GM19455 (cell line): ENCODE data around the gene CALM1.

Source experiments
- ATAC-seq: cut with Tn5 transposase; IDR thresholded peaks from one replicate; pipeline ENCODE4 v1.9.1; 2021; ENCODE audit not compliant: unreplicated experiment

Gene CALM1

DNA sequence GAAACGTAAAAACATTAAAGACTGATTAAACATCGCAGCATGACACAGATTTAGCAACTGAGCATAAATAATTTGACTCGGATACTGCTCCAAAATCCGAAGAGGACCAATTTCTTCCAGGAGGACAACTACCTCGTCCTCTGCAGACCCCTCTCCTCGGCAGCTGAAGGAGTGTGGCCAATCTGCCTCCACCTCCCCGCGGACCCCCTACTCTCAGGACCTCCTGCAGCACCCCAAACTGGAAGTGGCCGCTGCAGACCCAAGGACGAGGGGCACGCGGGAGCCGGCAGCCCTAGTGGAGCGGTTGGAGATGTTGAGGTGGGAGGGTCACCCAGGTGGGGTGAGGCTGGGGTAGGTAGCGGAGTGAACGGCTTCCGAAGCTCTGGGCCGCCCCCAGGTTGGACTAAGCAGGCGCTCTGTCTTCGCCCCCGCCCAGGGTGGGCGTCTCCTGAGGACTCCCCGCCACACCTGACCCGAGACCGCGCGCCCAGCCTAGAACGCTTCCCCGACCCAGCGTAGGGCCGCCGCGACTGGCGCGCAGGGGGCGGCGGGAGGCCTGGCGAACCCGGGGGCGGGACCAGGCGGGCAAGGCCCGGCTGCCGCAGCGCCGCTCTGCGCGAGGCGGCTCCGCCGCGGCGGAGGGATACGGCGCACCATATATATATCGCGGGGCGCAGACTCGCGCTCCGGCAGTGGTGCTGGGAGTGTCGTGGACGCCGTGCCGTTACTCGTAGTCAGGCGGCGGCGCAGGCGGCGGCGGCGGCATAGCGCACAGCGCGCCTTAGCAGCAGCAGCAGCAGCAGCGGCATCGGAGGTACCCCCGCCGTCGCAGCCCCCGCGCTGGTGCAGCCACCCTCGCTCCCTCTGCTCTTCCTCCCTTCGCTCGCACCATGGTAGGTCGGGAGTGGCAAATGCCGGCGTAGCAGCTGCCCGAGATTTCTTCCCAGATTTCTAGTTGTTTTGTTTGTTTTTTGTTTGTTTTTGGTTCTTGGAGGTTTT, at the start of gene CALM1:
CALM1 (plus strand) TSS at position 689 of the 999 bp plus-strand sequence; CDS start at position 891, 202 bp downstream.
- ATAC-seq: peak; percentile 69

DNA sequence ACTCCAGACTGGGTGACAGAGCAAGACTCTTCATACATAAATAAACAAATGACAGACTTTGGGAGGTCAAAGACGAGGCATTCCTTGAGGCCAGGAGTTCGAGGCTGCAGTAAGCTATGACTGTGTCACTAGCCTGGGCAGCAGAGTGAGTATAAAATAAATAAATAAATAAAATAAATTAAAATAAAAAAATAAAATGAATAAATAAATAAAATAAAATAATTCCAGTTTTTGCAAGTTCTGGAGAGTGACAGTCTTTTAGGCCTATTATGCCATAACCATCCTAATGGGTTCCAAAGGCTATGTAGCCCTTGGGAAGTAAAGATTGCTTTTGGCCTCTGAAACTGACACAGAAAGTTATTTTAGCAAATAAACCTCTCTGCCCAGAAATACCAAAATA, 48.6 kb upstream of the CALM1 start:
- ATAC-seq: no peak

DNA sequence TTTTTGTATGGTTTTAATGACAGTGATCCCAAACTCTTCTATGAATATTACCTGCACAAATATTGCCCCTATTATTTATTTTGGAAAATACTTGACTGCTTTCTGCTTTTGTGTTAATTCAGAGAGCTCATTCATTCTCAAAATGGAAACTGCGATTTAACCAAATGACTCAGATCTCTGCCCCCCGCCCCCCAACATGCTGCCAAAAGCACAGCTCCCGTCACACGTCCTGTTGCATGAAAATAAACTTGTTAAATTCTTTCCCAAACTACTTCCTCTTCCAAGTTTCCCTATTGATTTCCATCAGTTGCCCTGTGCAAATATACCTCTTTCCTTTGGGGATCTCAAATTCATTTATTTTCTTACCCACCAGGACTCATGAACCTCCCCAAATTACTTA, 47.1 kb upstream of the CALM1 start:
- no peak for ATAC-seq

DNA sequence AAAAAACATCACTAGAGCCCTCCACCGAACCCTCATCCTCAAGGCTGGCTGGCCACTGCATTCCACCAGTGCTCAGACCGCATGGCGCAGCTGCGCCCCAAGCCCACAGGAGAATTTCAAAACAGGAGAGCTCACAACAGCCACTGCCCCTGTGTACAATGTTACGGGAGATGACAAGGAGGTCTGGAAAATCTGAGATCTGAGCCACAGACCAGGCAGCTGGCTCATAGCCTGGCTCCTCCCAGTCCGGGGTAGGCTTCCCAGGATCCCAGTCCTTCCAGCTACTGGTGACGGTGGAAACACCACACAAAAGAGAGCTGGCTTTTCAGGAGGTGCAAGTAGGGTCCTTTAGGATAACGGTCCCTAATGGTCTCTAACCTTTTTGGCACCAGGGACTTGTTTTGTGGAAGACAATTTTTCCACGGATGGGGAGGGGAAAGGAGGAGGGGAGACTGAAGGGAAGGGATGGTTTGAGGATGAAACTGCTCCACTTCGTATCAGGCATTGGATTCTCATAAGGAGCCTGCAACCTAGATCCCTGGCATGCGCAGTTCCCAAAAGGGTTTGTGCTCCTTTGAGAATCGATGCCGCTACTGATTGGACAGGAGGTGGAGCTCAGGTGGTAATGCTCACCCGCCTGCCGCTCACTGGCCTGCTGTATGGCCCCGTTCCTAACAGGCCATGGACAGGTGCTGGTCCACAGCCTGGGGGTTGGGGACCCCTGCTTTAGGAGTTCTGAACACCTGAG, 42.1 kb upstream of the CALM1 start:
- ATAC-seq: no peak

DNA sequence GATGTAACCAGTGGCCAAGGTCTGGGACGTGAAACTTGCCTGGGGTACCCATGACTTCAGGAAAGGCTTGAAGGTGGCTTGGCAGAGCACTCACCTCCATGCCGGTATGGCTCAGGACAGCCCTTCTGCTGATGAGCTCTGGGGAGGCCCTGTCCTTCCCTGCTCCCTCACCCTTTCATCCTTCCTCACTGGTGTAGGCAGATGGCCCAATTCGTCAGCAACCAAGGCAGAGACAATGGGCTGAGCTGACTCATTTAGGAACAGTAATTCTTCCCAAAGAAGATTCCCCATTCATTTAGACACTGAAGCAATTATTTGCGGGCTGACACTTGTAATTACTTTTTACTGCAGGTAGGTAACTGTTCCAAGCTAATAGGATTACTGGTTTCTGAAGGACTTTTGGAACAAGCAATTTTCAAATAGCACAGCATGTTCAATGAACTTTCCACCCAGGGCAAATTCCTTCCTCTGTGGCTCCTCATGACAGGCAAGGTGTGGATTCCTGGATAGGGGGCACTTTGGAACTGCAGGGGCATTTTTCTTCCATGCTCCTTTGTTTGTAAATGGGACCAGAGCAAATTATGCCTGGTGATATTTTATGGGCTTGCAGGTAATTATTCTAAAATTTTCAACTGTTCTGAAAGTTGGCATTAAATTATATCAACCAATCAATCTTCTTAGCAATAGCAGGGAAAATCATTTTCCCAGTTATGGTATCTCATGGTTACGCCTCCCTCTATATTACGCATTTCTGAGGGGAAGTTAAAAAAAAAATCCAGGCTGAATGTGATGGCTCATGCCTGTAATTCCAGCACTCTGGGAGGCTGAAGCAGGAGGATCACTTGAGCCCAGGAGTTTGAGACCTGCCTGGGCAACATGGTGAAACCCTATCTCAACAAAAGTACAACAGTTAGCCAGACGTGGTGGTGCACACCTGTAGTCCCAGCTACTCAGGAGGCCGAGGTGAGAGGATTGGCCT, 41.0 kb upstream of the CALM1 start:
- ATAC-seq: no peak

DNA sequence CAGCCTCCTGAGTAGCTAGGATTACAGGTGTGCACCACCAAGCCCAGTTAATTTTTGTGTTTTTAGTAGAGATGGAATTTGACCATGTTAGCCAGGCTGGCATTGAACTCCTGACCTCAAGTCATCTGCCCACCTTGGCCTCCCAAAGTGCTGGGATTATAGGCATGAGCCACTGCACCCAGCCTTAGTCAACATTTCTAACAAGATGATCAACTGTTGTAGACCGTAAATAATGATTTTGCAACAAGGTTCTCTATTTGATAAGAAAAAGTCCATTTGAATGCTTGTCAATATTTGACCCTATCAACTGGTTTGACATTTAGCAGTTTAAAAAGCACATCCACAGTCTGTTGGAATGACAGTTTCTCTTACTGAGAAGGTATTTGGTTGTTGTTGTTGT, 39.9 kb upstream of the CALM1 start:
- ATAC-seq: no peak

DNA sequence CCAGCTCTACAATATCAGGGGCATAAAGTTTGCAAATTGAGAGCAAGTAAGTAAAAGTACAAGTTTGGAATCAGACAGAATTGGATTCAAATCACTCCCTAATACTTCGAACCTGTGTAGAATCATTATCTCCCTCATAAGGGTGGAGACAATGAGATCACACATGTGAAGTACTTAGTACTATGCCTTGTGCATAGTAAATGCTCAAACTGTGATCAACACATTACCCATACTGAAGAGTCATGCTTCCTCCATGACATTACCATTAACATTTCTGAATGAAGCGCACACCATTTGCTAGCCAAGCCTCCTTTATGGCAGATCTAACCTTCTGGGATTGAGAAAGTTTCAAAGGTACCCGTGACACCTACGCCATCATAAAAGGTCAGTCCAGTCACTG, 38.5 kb upstream of the CALM1 start:
- no peak for ATAC-seq

DNA sequence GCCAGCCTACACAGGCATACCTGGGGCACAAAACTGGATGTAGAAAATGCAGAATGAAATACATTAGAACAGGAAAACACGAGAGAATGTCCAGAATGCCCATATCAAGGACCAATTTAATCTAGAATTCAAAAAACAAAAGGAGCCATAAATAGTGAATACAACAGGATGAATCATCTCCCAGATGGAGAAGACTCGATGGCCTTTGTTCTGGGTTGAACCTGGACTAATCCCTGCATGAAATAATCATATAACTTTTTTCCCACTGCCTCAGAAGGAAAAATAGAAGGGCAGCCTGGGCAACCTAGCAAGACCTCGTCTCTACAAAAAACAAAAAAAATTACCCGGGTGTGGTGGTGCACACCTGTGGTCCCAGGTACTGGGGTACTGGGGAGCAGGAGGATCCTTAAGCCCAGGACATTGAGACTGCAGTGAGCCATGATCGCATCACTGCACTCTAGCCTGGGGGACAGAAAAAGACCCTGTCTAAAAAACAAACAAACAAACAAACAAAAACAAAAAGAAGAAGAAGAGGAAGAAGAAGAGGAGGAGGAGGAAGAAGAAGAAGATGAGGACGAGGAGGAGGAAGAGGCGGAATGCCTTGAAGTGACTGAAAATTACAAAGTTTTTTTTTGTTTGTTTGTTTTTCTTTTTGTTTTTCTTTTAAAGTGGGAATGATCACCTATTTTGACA, 34.8 kb upstream of the CALM1 start:
- no peak for ATAC-seq

DNA sequence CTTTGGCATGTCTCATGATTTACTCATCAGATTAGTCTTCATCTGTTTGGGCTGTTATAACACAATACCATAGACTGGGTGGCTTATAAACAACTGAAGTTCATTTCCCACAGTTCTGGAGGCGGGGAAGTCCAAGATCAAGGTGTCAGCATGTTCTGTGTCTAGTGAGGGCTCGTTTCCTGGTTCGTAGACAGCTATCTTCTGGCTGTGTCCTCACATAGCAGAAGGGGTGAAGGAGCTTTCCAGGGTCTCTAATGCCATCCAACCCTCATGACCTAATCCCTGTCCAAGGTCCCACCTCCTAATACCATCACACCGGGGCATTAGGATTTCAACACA, 34.3 kb upstream of the CALM1 start:
- ATAC-seq: no peak

DNA sequence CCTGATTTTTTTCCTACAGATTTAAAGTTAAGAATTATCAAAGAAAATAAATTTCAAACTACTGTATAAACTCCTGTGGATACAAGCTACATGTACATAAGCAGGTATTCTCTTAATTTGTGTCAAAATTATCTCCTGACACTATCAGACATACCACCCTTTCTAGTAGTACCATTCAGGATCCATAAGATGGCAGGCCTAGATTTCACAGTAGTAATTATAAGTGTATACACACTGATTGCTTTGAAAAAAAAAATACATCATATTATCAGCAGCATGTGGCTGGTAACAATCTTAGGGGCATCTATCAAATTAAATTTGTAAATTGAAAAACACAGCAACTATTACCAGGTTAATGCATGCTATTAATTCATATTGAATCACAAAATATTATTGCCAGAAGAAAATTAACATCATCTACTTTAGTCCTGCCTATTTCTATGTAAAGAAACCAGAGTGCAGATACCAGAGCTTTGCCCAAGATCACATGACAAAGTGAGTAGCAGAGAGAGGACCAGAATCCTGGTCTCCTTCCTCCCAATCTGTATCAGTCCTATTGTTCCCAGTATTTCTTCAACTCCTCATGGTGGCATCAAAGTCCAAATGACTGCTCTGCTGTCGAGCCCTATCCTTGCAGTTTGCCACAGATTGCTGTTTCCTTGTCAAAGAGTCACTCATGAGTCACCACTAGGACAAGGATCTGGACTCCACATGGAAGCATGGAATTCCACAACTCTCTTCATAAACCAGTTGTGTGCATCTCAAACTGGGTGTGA, 27.7 kb upstream of the CALM1 start:
- ATAC-seq: no peak

DNA sequence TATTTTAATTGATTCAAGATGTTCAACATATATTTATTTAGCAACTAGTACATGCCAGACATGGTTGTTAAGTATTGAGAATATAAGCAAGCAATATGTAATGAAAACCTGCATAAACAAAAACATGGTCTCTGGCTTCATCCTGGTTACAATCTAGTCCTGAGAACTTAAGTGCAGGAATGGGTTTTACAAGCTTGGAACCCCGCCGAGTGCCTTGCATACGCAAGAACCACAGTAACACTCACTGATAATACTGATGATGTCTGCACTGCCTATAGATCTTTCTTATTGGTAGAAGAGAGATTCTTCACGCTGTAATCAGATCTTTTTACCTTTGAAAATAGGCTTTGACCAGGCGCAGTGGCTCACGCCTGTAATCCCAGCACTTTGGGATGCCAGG, 22.9 kb upstream of the CALM1 start:
- no peak for ATAC-seq

DNA sequence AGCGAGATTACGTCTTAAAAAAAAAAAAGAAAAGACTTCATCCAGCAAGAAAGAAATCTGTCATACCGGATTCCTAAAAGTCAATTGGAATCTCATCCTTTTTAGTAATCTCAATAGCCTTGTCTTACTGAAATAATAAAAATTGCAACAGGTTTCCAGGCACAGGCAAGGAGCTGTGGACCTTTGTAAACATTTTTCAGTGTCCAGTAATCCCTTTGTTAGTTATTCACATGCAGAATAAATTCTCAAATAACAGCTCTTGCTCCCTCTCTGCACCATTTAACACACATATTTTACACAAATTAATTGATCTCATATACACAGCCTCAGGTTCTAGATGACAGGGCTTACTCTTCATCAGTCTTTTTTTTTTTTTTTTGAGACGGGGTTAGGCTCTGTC, 22.0 kb upstream of the CALM1 start:
- ATAC-seq: no peak

DNA sequence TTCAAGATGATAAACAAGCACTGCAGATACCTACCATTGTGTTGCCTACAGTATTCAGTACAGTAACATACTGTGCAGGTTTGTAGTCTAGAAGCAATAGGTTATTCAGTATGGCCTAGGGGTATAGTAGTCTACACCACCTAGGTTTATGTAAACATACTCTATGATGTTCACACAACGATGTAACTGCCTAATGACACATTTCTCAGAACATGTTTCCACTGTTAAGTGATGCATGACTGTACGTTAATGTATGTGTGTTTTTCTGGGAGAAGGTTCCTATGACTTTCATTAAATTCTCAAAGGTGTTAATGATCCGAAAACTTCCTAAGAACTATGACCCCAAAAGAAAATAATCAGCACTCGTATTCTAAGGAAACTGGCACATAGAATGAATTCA, 20.9 kb upstream of the CALM1 start:
- no peak for ATAC-seq

DNA sequence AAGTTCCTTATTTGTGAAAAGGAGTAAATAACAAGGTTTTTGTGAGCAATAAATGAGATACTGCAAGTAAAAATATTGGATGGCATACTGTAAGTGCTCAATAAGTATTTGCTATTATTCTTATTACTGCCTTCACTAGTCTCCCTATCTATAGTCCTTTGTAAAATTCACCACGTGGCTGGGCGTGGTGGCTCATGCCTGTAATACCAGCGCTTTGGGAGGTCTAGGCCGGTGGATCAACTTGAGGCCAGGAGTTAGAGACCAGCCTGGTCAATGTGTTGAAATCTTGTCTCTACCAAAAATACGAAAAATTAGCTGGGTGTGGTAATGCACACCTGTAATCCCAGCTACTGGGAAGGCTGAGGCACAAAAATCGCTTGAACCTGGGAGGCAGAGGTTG, 18.6 kb upstream of the CALM1 start:
- no peak for ATAC-seq

DNA sequence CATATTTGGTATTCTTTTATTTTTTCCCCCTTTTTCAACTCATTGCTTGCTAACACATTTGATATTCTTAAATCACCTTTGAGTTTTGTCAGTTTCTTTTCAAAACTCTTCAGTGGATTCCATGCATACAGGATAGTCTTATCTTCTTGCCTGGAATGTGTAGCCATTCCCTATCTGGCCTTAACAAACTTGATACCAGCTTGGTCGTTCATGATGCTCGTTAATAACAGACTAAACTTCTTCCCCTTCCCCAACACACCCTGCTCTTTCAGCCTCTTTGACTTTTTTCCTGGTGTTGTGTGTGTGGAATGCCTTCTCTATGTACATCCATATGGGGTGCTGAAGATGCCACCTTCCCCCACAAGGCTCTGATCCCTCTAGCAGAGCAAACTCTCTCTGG, 17.7 kb upstream of the CALM1 start:
- ATAC-seq: no peak

DNA sequence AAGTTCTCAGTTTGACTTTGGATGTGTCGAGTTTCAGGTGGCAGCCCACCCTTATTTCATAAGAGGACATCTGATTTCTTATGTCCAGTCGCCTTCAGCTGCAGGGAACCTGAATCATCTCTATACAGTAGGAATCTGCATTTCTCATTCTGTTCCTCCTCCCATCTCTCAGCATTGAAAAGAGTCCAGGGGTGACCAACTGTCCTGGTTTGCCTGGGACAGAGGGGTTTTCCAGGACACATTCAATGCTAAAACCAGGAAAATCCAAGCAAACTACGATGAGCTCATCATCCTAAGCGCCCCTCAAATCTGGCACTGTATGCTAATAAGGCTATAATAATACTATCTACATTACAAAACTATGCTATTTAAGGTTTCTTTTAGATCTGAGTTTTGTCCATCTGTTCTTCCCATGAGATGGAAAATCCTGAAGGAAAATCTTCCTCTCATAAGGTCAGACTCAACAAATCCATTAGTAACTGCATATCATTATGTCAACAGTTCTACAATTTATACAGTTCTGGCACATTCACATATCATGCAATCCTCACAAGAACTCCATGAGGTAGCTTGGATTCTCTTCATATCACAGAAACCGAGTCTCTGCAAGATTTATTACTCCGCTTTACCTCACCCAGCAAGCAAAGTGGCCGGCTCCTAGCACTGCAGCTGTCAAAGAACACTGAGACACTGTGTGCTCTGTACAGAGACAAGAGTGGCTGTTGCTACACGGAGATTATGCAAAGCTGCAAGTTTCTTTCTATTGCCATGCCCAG, 15.6 kb upstream of the CALM1 start:
- no peak for ATAC-seq

DNA sequence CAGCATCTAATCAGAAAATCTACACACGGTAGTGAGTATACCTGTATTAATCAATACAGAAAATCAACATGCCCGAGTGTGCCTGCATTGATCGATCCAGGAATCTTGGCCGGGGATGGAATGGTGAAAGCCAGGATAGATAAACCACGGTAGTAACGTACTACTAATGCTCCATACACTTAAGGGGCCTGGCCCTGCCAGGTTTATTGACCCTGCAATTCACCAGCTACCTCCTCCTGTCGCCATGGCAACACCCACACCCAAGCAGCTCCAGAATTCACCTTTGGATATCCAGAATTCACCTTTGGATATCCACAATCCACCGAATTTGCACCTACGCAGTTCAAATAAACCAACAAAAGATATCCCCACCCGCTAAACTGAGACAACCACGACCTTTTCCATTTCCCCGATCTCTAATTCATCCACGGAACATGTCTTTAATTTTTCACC, 14.8 kb upstream of the CALM1 start:
- ATAC-seq: no peak

DNA sequence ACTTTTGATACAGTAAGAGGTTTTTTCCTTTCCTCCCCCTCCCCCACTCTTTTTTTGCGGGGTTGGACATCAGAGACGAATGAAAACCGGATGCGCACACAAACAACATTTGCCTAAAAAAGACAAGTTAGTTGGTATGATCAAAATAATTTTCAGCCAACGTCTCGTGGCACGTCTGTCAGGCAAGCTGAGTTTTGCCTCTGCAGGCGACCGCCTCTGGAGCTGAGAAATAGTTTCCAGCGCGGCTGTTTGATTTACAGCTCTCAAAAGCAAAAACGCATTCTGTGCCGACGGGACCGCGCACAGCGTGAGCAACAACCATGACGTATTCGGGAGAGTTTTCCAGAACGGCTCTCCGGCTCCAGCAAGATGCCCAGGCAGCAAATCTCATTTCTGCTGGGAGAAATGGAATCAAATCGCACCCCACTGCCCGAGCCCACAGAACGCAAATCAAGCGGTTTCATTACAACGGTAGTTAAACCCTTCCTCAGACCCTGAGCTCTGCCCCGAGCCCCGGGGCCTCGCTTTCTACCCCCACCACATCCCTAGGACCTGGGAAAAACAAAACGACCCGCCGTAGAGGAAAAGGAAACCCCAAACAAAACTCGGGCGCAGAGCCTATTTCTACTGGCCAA, 14.2 kb upstream of the CALM1 start:
- ATAC-seq: peak; percentile 7
